Fibroblast of lung (primary cell): ENCODE results near the gene HECW1.

Experiments
- CTCF ChIP-seq, 2 donors: IDR thresholded peaks in 1 of 2; conservative IDR thresholded peaks in 1 of 2; 1 replicate in 1 of 2; 2 replicates in 1 of 2; pipeline ENCODE4 v1.5.1; 2011 to 2012; ENCODE audit warnings: low read length in 2 of 2, control low read depth in 1 of 2, inconsistent platforms in 1 of 2, low read depth in 1 of 2, mild to moderate bottlenecking in 1 of 2
- EZH2 ChIP-seq: IDR thresholded peaks from 2 replicates; pipeline ENCODE4 v1.5.1; 2012; ENCODE audit warnings: low read length, control low read depth, mild to moderate bottlenecking; ENCODE audit errors: missing control alignments

DNA sequence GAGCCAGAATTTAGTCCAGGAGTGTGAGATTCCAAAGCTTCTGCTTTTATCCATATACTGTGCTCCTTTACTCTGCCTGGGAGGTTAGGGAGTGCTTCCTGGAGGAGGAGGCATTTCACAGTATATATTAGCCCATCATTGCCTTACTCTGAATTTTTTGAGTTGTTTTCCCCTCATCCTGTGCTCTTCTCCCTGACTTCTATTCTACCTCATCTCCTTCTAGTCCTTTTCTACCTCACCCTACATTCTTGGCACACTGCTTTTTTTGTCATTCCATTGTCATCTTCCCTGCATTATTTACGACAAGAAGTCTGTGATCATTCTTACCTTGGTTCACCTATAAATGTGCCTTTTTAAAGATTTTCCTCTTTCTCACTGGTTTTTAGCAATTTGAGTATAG lies 491.8 kb downstream of the HECW1 start:
- no peak for TF ChIP-seq CTCF (conservative IDR thresholded peaks at IDR 0.05 in 1 of 2, IDR thresholded peaks at IDR 0.05 in 1 of 2; ENCODE audit: low read depth in 1 of 2, low read length in 2 of 2)
- TF ChIP-seq EZH2: no peak
